DOHH2 (cell line): ENCODE measurements around the gene KLF2.

Experiments used
- H3F3A ChIP-seq: fragments of 200-600 bp; sonication (generic), shearing (Covaris generic); 2 replicates; pipeline ENCODE4 v1.6.0; 2016; ENCODE audit warnings: antibody characterized with exemption, mild to moderate bottlenecking; ENCODE audit not compliant: control insufficient read depth, insufficient read depth
- H3K27ac ChIP-seq: fragments of 200-600 bp; sonication (generic); 2 replicates; pipeline ENCODE4 v1.5.1; 2014; ENCODE audit warnings: low read depth, mild to moderate bottlenecking, low read length, moderate library complexity
- H3K27me3 ChIP-seq: fragments of 200-600 bp; sonication (generic); 2 replicates; pipeline ENCODE4 v1.6.1; 2014; ENCODE audit warnings: mild to moderate bottlenecking, low read length, mixed read lengths; ENCODE audit not compliant: control insufficient read depth
- H3K36me3 ChIP-seq: fragments of 200-600 bp; sonication (generic); 2 replicates; pipeline ENCODE4 v1.6.1; 2014; ENCODE audit warnings: mild to moderate bottlenecking, low read length, moderate library complexity, mixed read lengths; ENCODE audit not compliant: control insufficient read depth
- H3K4me1 ChIP-seq: fragments of 200-600 bp; sonication (generic); 2 replicates; pipeline ENCODE4 v1.6.1; 2014; ENCODE audit warnings: mild to moderate bottlenecking, low read length, mixed read lengths; ENCODE audit not compliant: control insufficient read depth
- H3K4me2 ChIP-seq: fragments of 200-600 bp; sonication (generic); 2 replicates; pipeline ENCODE4 v1.6.0; 2014; ENCODE audit warnings: mild to moderate bottlenecking, low read length, moderate library complexity
- H3K4me3 ChIP-seq: fragments of 200-600 bp; sonication (generic); 2 replicates; pipeline ENCODE4 v1.5.1; 2014; ENCODE audit warnings: mild to moderate bottlenecking, low read length, mixed read lengths
- H3K79me2 ChIP-seq: fragments of 200-600 bp; sonication (generic); 2 replicates; pipeline ENCODE4 v1.6.1; 2014; ENCODE audit warnings: mild to moderate bottlenecking, low read length, mixed read lengths; ENCODE audit not compliant: control insufficient read depth
- H3K9me2 ChIP-seq: fragments of 200-600 bp; sonication (generic); replicated peaks from 2 replicates; pipeline ENCODE4 v1.6.1; 2014; ENCODE audit warnings: mild to moderate bottlenecking, low read length, mixed read lengths; ENCODE audit not compliant: control insufficient read depth
- H3K9me3 ChIP-seq: fragments of 200-600 bp; sonication (generic); 2 replicates; pipeline ENCODE4 v1.6.1; 2014; ENCODE audit warnings: antibody characterized with exemption, low read length, mixed read lengths; ENCODE audit not compliant: control insufficient read depth, insufficient read depth
- H4K20me1 ChIP-seq: fragments of 200-600 bp; sonication (generic); 2 replicates; pipeline ENCODE4 v1.6.0; 2014; ENCODE audit warnings: low read depth, mild to moderate bottlenecking, antibody characterized with exemption, low read length, moderate library complexity; ENCODE audit not compliant: control insufficient read depth, insufficient read depth
- EZH2phosphoT487 ChIP-seq: fragments of 200-600 bp; sonication (generic); IDR thresholded peaks from 2 replicates; pipeline ENCODE4 v1.6.1; 2017; ENCODE audit warnings: borderline replicate concordance, mild to moderate bottlenecking, antibody characterized with exemption, low read length, moderate library complexity, mixed read lengths
- TF ChIP-seq, protein P1 (sequence below): fragments of 200-600 bp; sonication (generic); IDR thresholded peaks from one replicate; pipeline ENCODE4 v1.5.1; 2014; ENCODE audit warnings: antibody characterized with exemption, mild to moderate bottlenecking, low read depth, low read length; ENCODE audit not compliant: poor library complexity, severe bottlenecking

KLF2 gene

GRCh38 chr19:16293118-16294091 is 31.2 kb upstream of the KLF2 start:
- TF ChIP-seq EZH2phosphoT487, result no peak
- TF ChIP-seq, protein P1, sequence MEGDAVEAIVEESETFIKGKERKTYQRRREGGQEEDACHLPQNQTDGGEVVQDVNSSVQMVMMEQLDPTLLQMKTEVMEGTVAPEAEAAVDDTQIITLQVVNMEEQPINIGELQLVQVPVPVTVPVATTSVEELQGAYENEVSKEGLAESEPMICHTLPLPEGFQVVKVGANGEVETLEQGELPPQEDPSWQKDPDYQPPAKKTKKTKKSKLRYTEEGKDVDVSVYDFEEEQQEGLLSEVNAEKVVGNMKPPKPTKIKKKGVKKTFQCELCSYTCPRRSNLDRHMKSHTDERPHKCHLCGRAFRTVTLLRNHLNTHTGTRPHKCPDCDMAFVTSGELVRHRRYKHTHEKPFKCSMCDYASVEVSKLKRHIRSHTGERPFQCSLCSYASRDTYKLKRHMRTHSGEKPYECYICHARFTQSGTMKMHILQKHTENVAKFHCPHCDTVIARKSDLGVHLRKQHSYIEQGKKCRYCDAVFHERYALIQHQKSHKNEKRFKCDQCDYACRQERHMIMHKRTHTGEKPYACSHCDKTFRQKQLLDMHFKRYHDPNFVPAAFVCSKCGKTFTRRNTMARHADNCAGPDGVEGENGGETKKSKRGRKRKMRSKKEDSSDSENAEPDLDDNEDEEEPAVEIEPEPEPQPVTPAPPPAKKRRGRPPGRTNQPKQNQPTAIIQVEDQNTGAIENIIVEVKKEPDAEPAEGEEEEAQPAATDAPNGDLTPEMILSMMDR, result no peak
- H3K4me2 ChIP-seq, result no peak overlapping the region
- H3K79me2 ChIP-seq, result no peaks in the 10 kb centered on the region
- no peaks in the 10 kb centered on the region for H4K20me1 ChIP-seq
- no peaks in the 10 kb centered on the region for H3K9me3 ChIP-seq
- no peaks in the 10 kb centered on the region for H3K9me2 ChIP-seq
- no peak overlapping the region for H3K27ac ChIP-seq
- H3F3A ChIP-seq, result no peaks in the 10 kb centered on the region
- no peaks in the 10 kb centered on the region for H3K27me3 ChIP-seq
- no peaks in the 10 kb centered on the region for H3K36me3 ChIP-seq
- no peaks in the 10 kb centered on the region for H3K4me1 ChIP-seq
- H3K4me3 ChIP-seq, result no peak overlapping the region

GRCh38 chr19:16295057-16295456 is 29.6 kb upstream of the KLF2 start:
- no peak for TF ChIP-seq EZH2phosphoT487
- TF ChIP-seq, protein P1, result no peak
- no peak overlapping the region for H3K4me2 ChIP-seq
- H3K79me2 ChIP-seq, result no peaks in the 10 kb centered on the region
- H3K27ac ChIP-seq, result no peak overlapping the region
- no peak overlapping the region for H3K4me3 ChIP-seq
- no peaks in the 10 kb centered on the region for H3K36me3 ChIP-seq
- H3K27me3 ChIP-seq, result no peaks in the 10 kb centered on the region
- no peaks in the 10 kb centered on the region for H3K9me3 ChIP-seq
- H3K4me1 ChIP-seq, result no peaks in the 10 kb centered on the region
- no peaks in the 10 kb centered on the region for H4K20me1 ChIP-seq
- no peaks in the 10 kb centered on the region for H3K9me2 ChIP-seq
- no peaks in the 10 kb centered on the region for H3F3A ChIP-seq

GRCh38 chr19:16296713-16297112 is 27.9 kb upstream of the KLF2 start:
- H4K20me1 ChIP-seq, result no peaks in the 10 kb centered on the region
- no peak overlapping the region for H3K4me3 ChIP-seq
- H3K36me3 ChIP-seq, result no peaks in the 10 kb centered on the region
- H3K27ac ChIP-seq, result no peak overlapping the region
- no peaks in the 10 kb centered on the region for H3K79me2 ChIP-seq
- H3K4me1 ChIP-seq, result peaks cover 2% of the 10 kb centered on the region
- no peaks in the 10 kb centered on the region for H3K9me2 ChIP-seq
- TF ChIP-seq EZH2phosphoT487, result no peak
- TF ChIP-seq, protein P1, result no peak
- no peaks in the 10 kb centered on the region for H3K27me3 ChIP-seq
- no peaks in the 10 kb centered on the region; the same call in 1 of the 2 replicates for H3F3A ChIP-seq
- no peaks in the 10 kb centered on the region for H3K9me3 ChIP-seq
- H3K4me2 ChIP-seq, result no peak overlapping the region
